Naive thymus-derived CD4-positive, alpha-beta T cell (primary cell): ENCODE data around the gene UAP1. TPM values are rescaled to one million over a fixed set of nuclear protein-coding genes. Genes with fewer than 3 reads are reported as not detected.

Experiments
- ATAC-seq: fragments of 150-1000 bp; cut with Tn5 transposase; 2 replicates; pipeline ENCODE4 v1.10.0; 2021; ENCODE audit warnings: mild to moderate bottlenecking, moderate library complexity
- CTCF ChIA-PET: fragments of 350-600 bp; sonication (Branson Sonifier 250); formaldehyde crosslinking; loops from one replicate; lab custom pipeline; 2021; ENCODE audit warnings: antibody characterized with exemption; lab: Charles Lee
- POLR2A ChIA-PET: fragments of 350-600 bp; sonication (Branson Sonifier 250); formaldehyde crosslinking; loops from one replicate; lab custom pipeline; 2021; ENCODE audit warnings: antibody characterized with exemption, inconsistent platforms; lab: Charles Lee
- DNase-seq, 9 donors: peaks; one replicate each; pipeline versions ENCODE4 v3.0.0 to v3.0.0-alpha.2; 2020 to 2022; ENCODE audit warnings: mixed read lengths in 1 of 9
- H3K27ac ChIP-seq: one replicate; pipeline ENCODE4 v1.7.0; 2013; ENCODE audit warnings: mild to moderate bottlenecking, low read depth, low read length, moderate library complexity
- H3K27me3 ChIP-seq, 2 donors: one replicate each; pipeline ENCODE4 v1.7.0; 2013; ENCODE audit warnings: low read length in 2 of 2, mild to moderate bottlenecking in 2 of 2, moderate library complexity in 2 of 2; ENCODE audit not compliant: control insufficient read depth in 2 of 2, insufficient read depth in 2 of 2
- H3K36me3 ChIP-seq, 3 experiments: 1 replicate in 2 of 3; 2 replicates in 1 of 3; pipeline ENCODE4 v1.7.0; 2013; ENCODE audit warnings: low read length in 3 of 3, mild to moderate bottlenecking in 3 of 3, moderate library complexity in 1 of 3; ENCODE audit not compliant: insufficient read depth in 3 of 3, control insufficient read depth in 2 of 3
- H3K4me1 ChIP-seq, 2 donors: one replicate each; pipeline ENCODE4 v1.7.0; 2013; ENCODE audit warnings: low read length in 2 of 2, mild to moderate bottlenecking in 2 of 2, moderate library complexity in 1 of 2; ENCODE audit not compliant: control insufficient read depth in 2 of 2, insufficient read depth in 2 of 2
- H3K4me3 ChIP-seq: 2 replicates; pipeline ENCODE4 v1.7.0; 2013; ENCODE audit warnings: mild to moderate bottlenecking, low read length
- H3K9me3 ChIP-seq, 3 experiments: 1 replicate in 2 of 3; 2 replicates in 1 of 3; pipeline ENCODE4 v1.7.0; 2013; ENCODE audit warnings: low read length in 3 of 3; ENCODE audit not compliant: control insufficient read depth in 2 of 3
- H3K27ac Mint-ChIP-seq, 9 donors: one replicate each; pipeline ENCODE4 v1.8.0; 2020 to 2022; ENCODE audit warnings: mixed read lengths in 9 of 9, mild to moderate bottlenecking in 8 of 9, moderate library complexity in 5 of 9, inconsistent platforms in 2 of 9
- H3K27me3 Mint-ChIP-seq, 5 donors: one replicate each; pipeline ENCODE4 v1.8.0; 2021 to 2022; ENCODE audit warnings: mixed read lengths in 5 of 5, mild to moderate bottlenecking in 1 of 5
- H3K36me3 Mint-ChIP-seq, 5 donors: one replicate each; pipeline ENCODE4 v1.8.0; 2020 to 2022; ENCODE audit warnings: mixed read lengths in 5 of 5, mild to moderate bottlenecking in 3 of 5, inconsistent platforms in 1 of 5
- H3K4me1 Mint-ChIP-seq, 7 donors: one replicate each; pipeline ENCODE4 v1.8.0; 2020 to 2022; ENCODE audit warnings: mixed read lengths in 7 of 7, mild to moderate bottlenecking in 3 of 7, inconsistent platforms in 1 of 7
- H3K4me3 Mint-ChIP-seq, 10 donors: one replicate each; pipeline ENCODE4 v1.8.0; 2020 to 2022; ENCODE audit warnings: mild to moderate bottlenecking in 10 of 10, mixed read lengths in 10 of 10, moderate library complexity in 6 of 10, inconsistent platforms in 2 of 10
- H3K9me3 Mint-ChIP-seq, 11 donors: one replicate each; pipeline ENCODE4 v1.8.0; 2020 to 2022; ENCODE audit warnings: mixed read lengths in 11 of 11, mild to moderate bottlenecking in 4 of 11, inconsistent platforms in 1 of 11, moderate library complexity in 1 of 11
- intact Hi-C, 2 donors: fragments of 100-400 bp; cut with micrococcal nuclease; formaldehyde crosslinking; loops; one replicate each; pipeline ENCODE4 v1.15.1; 2023
- polyA plus RNA-seq, 2 donors: library from polyadenylated mRNA; unstranded; fragments of 300-500 nt; fragmentation: Illumina TruSeq; gene quantifications; one replicate each; pipeline ENCODE4 v1.2.3, GENCODE V29; 2021
- total RNA-seq, 6 experiments: library from RNA in 5 of 6; stranded (reverse) in 5 of 6; gene quantifications; 1 replicate in 5 of 6; 2 replicates in 1 of 6; pipeline ENCODE4 v1.2.3 and lab custom pipeline; 2021 to 2026

UAP1 gene
- total and polyA plus RNA-seq, 7 experiments from 2014 or later = 18.0 to 29.6 (median 26.0) TPM

DNA sequence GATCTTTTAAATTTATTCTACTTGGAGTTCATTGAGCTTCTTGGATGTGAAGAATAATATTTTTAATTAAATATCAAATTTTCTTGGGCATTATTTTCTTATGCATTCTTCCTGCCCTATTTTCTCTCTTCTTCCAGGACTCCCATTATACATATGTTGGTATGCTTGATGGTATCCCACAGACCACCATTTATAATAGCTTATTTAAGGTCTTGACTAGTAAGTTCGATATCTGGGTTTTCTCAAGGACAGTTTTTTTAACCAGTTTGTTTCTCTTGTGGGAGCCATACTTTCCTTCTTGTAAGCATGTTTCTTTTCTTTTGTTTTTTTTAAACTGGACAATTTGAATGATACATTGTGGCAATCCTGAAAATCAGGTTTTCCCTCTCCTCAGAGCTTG, 55.3 kb downstream of the UAP1 start:
- intact Hi-C loops = no loop called here
- peaks cover 0 to 3% (median 0%) of the 10 kb centered on the region in 7 donors for H3K4me1 Mint-ChIP-seq

DNA sequence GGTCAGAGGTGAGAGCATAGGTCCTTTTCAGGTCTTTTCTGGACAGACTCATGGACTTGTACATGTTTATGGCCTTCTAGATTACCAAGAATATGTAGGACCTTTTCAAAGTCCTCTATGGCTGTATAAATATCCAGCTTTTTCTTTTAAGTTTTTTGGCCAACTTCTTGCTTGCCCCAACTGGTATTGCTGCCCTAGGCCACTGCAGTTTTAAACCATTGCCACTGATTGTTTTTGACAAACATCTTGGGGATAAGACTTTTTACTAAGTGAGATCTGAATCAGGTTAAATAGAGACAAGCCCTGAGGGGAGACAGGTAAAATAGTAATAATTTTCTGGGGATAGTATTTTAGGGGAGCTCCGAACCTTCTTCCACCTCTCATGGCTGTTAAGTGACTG, 56.0 kb downstream of the UAP1 start:
- peaks cover 0 to 2% (median 0%) of the 10 kb centered on the region in 5 donors for H3K27me3 Mint-ChIP-seq
- H3K9me3 ChIP-seq = peaks cover 0 to 9% (median 0%) of the 10 kb centered on the region in 3 experiments
- H3K9me3 Mint-ChIP-seq = peaks cover 3 to 39% (median 19%) of the 10 kb centered on the region in 11 donors
- H3K4me3 ChIP-seq = no peak overlapping the region
- no peaks in the 10 kb centered on the region for H3K4me1 ChIP-seq
- ChIA-PET POLR2A (no interaction called here), CTCF (no interaction called here)
- H3K27ac ChIP-seq = no peak overlapping the region
- no peaks in the 10 kb centered on the region for H3K27me3 ChIP-seq
- H3K36me3 Mint-ChIP-seq = peaks cover 0 to 15% (median 9%) of the 10 kb centered on the region in 5 donors
- peaks cover 0 to 3% (median 0%) of the 10 kb centered on the region in 7 donors for H3K4me1 Mint-ChIP-seq
- intact Hi-C loops = no loop called here
- DNase-seq = no peak
- no peak overlapping the region for H3K27ac Mint-ChIP-seq
- ATAC-seq = no peak
- H3K4me3 Mint-ChIP-seq = no peak overlapping the region
- no peaks in the 10 kb centered on the region for H3K36me3 ChIP-seq

More for the DNA sequence above, 55.3 kb downstream of the UAP1 start:
- Histone ChIP-seq H3K4me1 (no peaks in the 10 kb centered on the region), H3K9me3 (peaks cover 0 to 9% (median 0%) of the 10 kb centered on the region in 3 experiments), H3K36me3 (no peaks in the 10 kb centered on the region), H3K4me3 (no peak overlapping the region), H3K27me3 (no peaks in the 10 kb centered on the region), H3K27ac (no peak overlapping the region)
- POLR2A ChIA-PET = no interaction called here
- Mint-ChIP-seq H3K4me3 (no peak overlapping the region), H3K27ac (no peak overlapping the region), H3K9me3 (peaks cover 3 to 39% (median 19%) of the 10 kb centered on the region in 11 donors), H3K27me3 (peaks cover 0 to 2% (median 0%) of the 10 kb centered on the region in 5 donors), H3K36me3 (peaks cover 0 to 15% (median 9%) of the 10 kb centered on the region in 5 donors)
- CTCF ChIA-PET = no interaction called here
- DNase-seq (no peak), ATAC-seq (no peak)

DNA sequence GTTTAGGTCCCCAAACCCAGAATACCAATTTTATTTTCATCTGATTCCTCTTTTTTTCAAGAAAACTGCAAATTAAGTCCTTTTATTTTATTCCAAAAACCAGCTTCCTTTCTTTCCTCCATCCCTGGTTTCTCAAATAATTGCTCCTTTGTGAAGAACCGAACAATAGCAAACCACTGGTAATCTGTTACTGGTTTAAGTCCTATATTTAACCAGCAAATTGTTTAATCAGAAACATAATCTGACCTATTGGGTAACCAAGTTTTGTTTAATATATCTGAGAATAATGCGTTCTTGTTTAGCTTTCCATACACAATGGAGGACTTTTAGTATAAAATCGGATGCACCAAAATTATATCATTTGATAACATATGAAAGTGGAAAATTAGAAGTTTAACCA, 57.6 kb downstream of the UAP1 start:
- Mint-ChIP-seq H3K27ac (no peak overlapping the region), H3K9me3 (peaks cover 3 to 39% (median 19%) of the 10 kb centered on the region in 11 donors), H3K4me3 (no peak overlapping the region), H3K36me3 (peaks cover 0 to 15% (median 12%) of the 10 kb centered on the region in 5 donors), H3K27me3 (peaks cover 4 to 6% (median 5%) of the 10 kb centered on the region in 5 donors), H3K4me1 (no peaks in the 10 kb centered on the region)
- H3K27ac ChIP-seq = no peak overlapping the region
- ATAC-seq (no peak), DNase-seq (no peak)
- no peaks in the 10 kb centered on the region for H3K27me3 ChIP-seq
- H3K4me1 ChIP-seq = no peaks in the 10 kb centered on the region
- no peaks in the 10 kb centered on the region for H3K36me3 ChIP-seq
- CTCF ChIA-PET = no interaction called here
- intact Hi-C loops = no loop called here
- H3K4me3 ChIP-seq = no peak overlapping the region
- POLR2A ChIA-PET = no interaction called here
- peaks cover 0 to 9% (median 0%) of the 10 kb centered on the region in 3 experiments for H3K9me3 ChIP-seq

DNA sequence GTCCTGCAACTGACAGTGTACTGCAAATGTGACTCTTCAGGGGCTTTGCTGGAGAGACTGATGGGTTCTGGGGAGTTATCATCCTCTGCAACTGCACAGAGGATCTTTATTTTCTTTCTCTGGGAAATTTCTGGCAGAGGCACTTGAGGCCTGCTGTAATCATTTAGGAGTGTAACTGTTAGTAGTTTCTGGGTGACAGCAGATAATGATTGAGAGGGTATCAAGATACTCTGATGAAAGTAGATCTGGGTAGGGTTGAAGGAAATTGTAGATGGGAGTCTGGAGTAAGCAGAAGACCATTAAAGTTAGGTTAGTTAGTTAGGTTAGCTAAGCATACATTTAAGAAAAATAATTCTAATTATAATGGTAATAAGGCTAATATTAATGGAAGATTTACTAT, 59.7 kb downstream of the UAP1 start:
- Histone ChIP-seq H3K27ac (no peak overlapping the region), H3K4me3 (no peak overlapping the region), H3K9me3 (peaks cover 0 to 9% (median 0%) of the 10 kb centered on the region in 3 experiments), H3K36me3 (no peaks in the 10 kb centered on the region), H3K4me1 (no peaks in the 10 kb centered on the region), H3K27me3 (no peaks in the 10 kb centered on the region)
- ATAC-seq = no peak
- Mint-ChIP-seq H3K27me3 (peaks cover 9 to 16% (median 15%) of the 10 kb centered on the region in 5 donors), H3K4me1 (peaks cover 0 to 1% (median 0%) of the 10 kb centered on the region in 7 donors), H3K4me3 (no peak overlapping the region), H3K36me3 (peaks cover 0 to 18% (median 7%) of the 10 kb centered on the region in 5 donors), H3K27ac (no peak overlapping the region), H3K9me3 (peaks cover 0 to 30% (median 18%) of the 10 kb centered on the region in 11 donors)
- no peak for DNase-seq
- intact Hi-C loops = loop anchor here in 1 of 2 donors (10.0 kb wide), 2 partner anchors 266 to 694 kb away; no protein-coding TSS in a partner anchor
- ChIA-PET POLR2A (no interaction called here), CTCF (no interaction called here)

DNA sequence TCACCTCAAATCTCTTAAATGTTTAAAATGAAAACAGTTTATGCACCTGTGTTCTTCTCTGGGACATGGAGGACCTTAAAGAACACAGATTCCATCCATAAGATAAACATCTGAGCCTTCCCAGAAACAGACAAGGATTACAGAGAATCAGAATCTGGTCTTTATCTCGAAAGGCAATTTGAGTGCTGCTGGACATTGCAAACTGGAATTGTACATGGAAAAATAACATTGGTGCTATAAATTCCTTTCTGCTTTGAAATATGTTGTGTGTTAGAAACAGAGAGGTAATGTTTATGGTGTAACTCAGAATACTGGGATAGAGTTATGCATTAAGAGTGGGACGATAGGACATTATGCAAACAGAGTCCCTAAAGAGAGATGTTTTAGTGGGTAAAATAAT, 64.2 kb downstream of the UAP1 start:
- H3K27me3 ChIP-seq = no peaks in the 10 kb centered on the region
- H3K4me3 ChIP-seq = no peak overlapping the region
- Mint-ChIP-seq H3K36me3 (peaks cover 0 to 6% (median 4%) of the 10 kb centered on the region in 5 donors), H3K4me3 (no peak overlapping the region), H3K27me3 (peaks cover 9 to 25% (median 22%) of the 10 kb centered on the region in 5 donors), H3K9me3 (peaks cover 0 to 2% (median 0%) of the 10 kb centered on the region in 11 donors), H3K4me1 (peaks cover 0 to 2% (median 0%) of the 10 kb centered on the region in 7 donors), H3K27ac (no peak overlapping the region)
- no peak overlapping the region for H3K27ac ChIP-seq
- intact Hi-C loops = loop anchor here in 1 of 2 donors (5.0 to 10.0 kb wide), 3 partner anchors 271 to 689 kb away; no protein-coding TSS in a partner anchor
- POLR2A ChIA-PET = no interaction called here
- no peaks in the 10 kb centered on the region for H3K4me1 ChIP-seq
- CTCF ChIA-PET = no interaction called here
- no peak for ATAC-seq
- no peaks in the 10 kb centered on the region for H3K9me3 ChIP-seq
- H3K36me3 ChIP-seq = no peaks in the 10 kb centered on the region
- DNase-seq = no peak

DNA sequence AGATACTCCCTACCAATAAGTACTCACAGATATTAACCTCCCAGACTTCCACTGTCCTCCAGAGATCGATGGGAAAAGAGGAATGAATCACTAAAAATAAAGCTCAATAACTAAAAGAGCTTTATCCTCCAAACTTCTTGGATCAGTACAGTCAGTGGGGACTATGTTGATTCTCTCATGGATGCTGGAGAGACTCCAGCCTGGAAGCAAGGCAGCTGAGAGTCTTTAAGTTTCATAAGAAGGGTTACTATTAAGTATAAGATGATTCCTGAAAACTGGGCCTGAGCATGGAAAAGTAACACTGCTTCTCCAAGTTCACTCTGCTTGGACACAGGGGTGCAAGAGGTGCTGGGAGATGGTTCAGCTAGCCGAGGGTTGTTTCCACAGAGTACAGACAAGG, 64.6 kb downstream of the UAP1 start:
- no peak overlapping the region for H3K4me3 Mint-ChIP-seq

DNA sequence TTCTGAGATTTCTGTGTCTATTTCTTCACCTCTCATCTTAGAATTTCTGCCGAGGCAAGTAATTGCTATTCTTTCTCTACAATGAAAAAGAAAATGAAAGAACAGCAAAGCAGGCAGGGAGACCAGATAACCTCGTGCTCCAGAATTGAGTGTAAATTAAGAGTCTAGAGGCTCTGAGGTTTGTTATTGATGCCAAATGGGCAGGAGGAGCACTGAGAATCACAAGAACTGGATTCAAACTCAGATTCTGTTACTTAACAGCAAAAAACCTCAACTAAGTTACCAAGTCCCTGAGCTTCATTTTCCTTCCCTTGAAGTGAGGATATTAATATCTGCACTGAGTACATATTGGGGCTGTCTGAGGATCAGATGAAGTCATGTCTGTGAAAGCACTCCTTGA, 65.2 kb downstream of the UAP1 start:
- ChIA-PET POLR2A (no interaction called here), CTCF (no interaction called here)
- ATAC-seq (no peak), DNase-seq (no peak)
- no peak overlapping the region for H3K4me3 ChIP-seq
- no peaks in the 10 kb centered on the region for H3K9me3 ChIP-seq
- no peaks in the 10 kb centered on the region for H3K27me3 ChIP-seq
- peaks cover 9 to 30% (median 24%) of the 10 kb centered on the region in 5 donors for H3K27me3 Mint-ChIP-seq
- H3K27ac ChIP-seq = no peak overlapping the region
- no peak overlapping the region for H3K4me3 Mint-ChIP-seq
- intact Hi-C loops = loop anchor here in 1 of 2 donors (5.0 to 10.0 kb wide), 3 partner anchors 272 to 688 kb away; no protein-coding TSS in a partner anchor
- no peaks in the 10 kb centered on the region for H3K4me1 ChIP-seq
- H3K27ac Mint-ChIP-seq = no peak overlapping the region
- H3K9me3 Mint-ChIP-seq = peaks cover 0 to 2% (median 0%) of the 10 kb centered on the region in 11 donors
- H3K4me1 Mint-ChIP-seq = peaks cover 0 to 2% (median 0%) of the 10 kb centered on the region in 7 donors
- H3K36me3 ChIP-seq = no peaks in the 10 kb centered on the region
- peaks cover 0 to 6% (median 4%) of the 10 kb centered on the region in 5 donors for H3K36me3 Mint-ChIP-seq

More for the DNA sequence above, 64.6 kb downstream of the UAP1 start:
- POLR2A ChIA-PET = no interaction called here
- Mint-ChIP-seq H3K4me1 (peaks cover 0 to 2% (median 0%) of the 10 kb centered on the region in 7 donors), H3K27ac (no peak overlapping the region), H3K36me3 (peaks cover 0 to 6% (median 4%) of the 10 kb centered on the region in 5 donors), H3K27me3 (peaks cover 9 to 25% (median 23%) of the 10 kb centered on the region in 5 donors), H3K9me3 (peaks cover 0 to 2% (median 0%) of the 10 kb centered on the region in 11 donors)
- CTCF ChIA-PET = no interaction called here
- H3K4me3 ChIP-seq = no peak overlapping the region
- no peak for ATAC-seq
- H3K9me3 ChIP-seq = no peaks in the 10 kb centered on the region
- H3K36me3 ChIP-seq = no peaks in the 10 kb centered on the region
- no peak for DNase-seq
- H3K27ac ChIP-seq = no peak overlapping the region
- H3K27me3 ChIP-seq = no peaks in the 10 kb centered on the region
- intact Hi-C loops = loop anchor here in 1 of 2 donors (5.0 to 10.0 kb wide), 3 partner anchors 271 to 689 kb away; no protein-coding TSS in a partner anchor
- H3K4me1 ChIP-seq = no peaks in the 10 kb centered on the region
